ENCODE data around the gene BLTP3A.
"Not testable (repeated sequence)": the region's sequence is repeated elsewhere in the genome, so short reads cannot be mapped to it uniquely, and the experiment has no call there.

The BLTP3A gene, protein sequence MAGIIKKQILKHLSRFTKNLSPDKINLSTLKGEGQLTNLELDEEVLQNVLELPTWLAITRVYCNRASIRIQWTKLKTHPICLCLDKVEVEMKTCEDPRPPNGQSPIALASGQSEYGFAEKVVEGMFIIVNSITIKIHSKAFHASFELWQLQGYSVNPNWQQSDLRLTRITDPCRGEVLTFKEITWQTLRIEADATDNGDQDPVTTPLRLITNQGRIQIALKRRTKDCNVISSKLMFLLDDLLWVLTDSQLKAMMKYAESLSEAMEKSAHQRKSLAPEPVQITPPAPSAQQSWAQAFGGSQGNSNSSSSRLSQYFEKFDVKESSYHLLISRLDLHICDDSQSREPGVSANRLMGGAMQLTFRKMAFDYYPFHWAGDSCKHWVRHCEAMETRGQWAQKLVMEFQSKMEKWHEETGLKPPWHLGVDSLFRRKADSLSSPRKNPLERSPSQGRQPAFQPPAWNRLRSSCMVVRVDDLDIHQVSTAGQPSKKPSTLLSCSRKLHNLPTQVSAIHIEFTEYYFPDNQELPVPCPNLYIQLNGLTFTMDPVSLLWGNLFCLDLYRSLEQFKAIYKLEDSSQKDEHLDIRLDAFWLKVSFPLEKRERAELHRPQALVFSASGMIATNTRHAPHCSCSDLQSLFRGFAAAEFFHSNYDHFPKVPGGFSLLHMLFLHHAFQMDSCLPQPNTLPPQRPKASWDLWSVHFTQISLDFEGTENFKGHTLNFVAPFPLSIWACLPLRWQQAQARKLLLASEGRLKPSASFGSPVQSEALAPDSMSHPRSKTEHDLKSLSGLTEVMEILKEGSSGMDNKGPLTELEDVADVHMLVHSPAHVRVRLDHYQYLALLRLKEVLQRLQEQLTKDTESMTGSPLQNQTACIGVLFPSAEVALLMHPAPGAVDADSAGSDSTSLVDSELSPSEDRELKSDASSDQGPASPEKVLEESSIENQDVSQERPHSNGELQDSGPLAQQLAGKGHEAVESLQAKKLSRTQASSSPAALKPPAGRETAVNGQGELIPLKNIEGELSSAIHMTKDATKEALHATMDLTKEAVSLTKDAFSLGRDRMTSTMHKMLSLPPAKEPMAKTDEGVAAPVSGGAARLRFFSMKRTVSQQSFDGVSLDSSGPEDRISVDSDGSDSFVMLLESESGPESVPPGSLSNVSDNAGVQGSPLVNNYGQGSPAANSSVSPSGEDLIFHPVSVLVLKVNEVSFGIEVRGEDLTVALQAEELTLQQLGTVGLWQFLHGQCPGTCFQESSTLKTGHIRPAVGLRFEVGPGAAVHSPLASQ (N-terminal part only)

DNA sequence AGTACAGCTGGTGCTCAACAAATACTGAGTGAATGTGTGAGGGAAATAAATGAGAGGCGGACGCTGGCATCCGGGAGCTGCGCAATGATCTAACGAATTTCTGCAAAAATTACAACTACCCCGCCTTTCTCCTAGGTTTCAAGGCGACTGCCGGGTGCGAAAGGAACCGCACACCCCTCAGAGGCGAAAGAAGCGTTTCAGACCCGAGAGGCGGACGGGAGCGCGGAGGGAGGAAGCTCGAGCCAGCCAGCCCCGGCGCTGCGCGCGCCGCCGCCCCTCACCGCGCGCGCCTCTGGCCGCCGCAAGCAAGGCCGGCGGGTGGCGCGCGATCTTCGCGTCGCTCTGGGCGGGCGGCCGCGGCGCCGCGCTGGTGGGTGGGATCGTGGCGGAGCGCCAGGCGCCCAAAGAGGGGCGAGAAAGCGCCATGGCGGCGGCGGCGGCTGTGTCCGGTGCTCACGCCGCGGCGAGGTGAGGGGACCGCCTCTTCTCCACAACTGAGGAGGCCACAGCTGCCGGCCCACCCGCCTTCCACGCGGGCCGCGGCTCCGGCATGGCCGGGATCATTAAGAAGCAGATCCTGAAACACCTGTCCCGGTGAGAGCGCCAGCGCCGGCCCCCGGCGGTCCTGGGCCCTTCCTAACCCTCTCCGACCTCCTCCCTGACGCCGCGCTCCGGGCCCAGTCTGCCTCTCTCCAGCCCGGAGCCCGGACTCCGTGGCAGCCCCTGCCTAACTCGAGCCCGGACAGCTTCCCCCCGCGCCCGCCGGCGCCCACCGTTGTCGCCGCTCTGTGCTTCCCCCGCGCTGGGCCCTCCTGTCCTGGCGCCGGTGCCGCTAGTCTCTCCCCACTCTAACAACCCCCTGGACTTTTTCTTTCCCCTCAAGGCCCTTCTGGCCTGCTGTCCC lies at the start of gene BLTP3A:
BLTP3A (plus strand) TSS at position 383 of the 904 bp plus-strand sequence; CDS start at position 551, 168 bp downstream.
- DNase-seq (ENCODE audit: low read depth in 2 of 2, low spot score in 1 of 2): peak; percentile 33 to 54

DNA sequence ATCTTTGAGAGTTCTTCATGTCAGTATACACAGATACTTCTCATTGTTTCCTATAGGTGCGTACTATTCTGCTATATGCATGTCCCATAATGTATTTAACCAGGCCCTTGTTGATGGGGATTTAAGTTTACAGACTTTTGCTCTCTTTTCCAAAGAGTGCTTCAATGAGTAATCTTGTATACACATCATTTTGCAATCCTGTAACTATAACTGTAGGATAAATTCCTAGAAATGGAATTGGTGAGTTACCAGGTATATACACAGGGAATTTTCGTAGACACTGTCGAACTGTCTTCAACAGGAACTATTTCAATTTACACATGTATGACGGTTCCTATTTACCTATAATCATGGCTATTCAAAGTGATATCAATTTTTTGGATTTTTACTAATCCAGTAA lies 49.8 kb upstream of the BLTP3A start:
- no peak for DNase-seq (ENCODE audit: low read depth in 2 of 2, low spot score in 1 of 2)

DNA sequence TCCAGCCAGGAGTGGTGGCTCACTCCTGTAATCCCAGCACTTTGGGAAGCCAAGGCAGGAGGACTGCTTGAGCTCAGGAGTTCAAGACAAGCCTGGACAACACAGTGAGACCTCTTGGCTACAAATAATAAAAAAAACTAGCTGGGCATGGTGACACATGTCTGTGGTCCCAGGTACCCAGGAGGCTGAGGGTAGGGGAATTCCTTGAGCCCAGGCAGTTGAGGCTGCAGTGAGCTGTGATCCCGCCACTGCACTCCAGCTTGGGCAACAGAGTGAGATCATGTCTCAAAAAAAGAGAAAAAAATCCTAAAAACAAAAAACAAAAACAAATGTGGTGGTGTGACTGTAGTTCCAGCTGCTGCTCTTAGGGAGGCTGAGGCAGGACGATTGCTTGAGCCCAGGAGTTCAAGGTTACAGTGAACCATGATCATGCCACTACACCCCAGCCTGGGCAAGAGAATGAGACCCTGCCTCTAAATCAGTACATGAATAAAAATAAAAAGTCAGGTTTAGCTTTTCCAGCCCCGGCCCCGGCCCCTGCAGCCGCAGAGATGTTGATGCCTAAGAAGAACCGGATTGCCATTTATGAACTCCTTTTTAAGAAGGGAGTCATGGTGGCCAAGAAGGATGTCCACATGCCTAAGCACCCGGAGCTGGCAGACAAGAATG lies 48.1 kb upstream of the BLTP3A start:
- no peak for DNase-seq (ENCODE audit: low read depth in 2 of 2, low spot score in 1 of 2)

DNA sequence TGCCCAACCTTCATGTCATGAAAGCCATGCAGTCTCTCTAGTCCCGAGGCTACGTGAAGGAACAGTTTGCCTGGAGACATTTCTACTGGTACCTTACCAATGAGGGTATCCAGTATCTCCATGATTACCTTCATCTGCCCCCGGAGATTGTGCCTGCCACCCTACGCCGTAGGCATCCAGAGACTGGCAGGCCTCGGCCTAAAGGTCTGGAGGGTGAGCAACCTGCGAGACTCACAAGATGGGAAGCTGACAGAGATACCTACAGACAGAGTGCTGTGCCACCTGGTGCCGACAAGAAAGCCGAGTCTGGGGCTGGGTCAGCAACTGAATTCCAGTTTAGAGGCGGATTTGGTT lies 47.6 kb upstream of the BLTP3A start:
- not testable (repeated sequence) for DNase-seq (ENCODE audit: low read depth in 2 of 2, low spot score in 1 of 2)

DNA sequence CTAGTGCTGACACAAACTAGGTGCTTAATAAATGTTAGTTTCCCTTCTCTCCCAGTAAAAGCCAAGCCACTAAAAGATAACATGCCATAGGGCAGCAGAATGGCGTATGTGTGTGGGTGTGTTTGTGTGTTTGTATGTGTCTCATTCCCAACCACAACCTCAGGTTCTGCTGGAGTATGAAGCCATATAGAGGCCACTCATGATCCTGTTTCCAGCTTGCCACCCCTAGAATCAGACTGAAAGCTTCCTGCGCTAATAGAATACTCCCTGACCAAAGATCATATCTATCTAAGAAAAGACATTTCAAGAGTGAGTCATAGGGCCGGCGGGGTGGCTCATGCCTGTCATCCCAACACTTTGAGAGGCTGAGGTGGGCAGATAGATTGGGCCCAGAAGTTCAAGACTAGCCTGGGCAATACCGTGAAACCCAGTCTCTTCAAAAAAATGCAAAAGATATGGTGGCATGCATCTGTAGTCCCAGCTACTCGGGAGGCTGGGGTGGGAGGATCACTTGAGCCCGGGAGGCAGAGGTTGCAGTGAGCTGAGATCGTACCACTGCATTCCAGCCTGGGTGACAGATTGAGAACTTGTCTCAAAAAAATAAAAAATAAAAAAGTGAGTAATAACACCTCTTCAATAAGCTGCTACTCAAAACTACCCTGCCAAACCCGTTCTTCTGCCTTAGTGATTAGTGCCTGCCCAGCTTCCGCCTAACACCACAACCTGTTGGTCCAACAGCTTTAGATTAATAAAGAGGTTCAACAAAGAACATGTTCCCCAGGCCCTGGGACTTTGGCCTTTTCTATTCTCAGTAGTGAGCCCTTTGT lies 46.4 kb upstream of the BLTP3A start:
- DNase-seq (ENCODE audit: low read depth in 2 of 2, low spot score in 1 of 2): no peak

DNA sequence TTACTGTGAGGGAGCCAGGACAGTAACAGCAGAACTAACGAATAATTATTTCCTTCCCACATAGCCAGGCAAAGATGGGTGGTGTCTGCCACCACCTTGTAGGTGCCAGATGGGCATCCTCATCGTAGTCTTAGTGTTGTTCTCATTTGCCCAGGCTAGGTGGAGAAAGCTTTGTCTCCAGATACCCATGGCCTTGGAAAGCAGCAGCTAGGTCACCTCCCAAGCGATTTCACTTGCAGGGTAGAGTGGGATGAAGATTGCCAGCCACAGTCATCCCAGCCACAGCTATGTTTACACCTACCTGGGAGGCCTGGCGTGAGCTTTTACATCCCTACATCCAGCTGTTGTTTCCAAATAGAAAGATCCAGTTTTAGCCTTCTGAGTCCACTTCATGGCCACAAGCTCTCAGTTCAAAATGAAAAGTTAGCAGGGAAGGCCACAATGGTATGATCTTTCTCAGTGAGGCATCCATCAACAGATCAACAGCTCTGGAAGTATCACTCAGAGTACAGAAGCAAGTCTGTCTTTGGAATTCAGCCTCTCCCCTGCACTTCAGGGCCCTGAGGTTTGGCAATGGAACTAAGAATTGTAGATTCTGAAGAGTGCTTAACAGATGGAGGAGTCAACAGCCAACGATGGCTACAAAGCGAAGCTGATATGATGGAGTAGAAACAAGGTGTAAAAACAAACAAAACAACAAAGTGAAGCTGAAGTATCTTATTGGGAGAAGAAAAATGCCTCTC lies 45.6 kb upstream of the BLTP3A start:
- DNase-seq (ENCODE audit: low read depth in 2 of 2, low spot score in 1 of 2): no peak

DNA sequence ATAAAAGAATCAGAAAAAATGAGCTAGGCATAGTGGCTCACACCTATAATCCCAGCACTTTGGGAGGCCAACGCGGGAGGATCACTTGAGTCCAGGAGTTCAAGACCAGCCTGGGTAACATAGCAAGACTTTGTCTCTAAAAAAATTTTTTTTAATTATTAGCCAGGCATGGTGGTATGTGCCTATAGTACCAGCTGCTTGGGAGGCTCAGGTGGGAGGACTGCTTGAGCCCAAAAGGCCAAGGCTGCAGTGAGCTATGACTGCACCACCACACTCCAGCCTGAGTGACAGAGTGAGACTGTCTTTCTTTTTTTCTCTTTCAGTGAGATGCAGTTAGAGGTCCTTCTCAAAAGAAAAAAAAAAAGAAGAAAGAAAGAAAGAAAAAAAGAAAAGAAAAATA lies 43.1 kb upstream of the BLTP3A start:
- no peak for DNase-seq (ENCODE audit: low read depth in 2 of 2, low spot score in 1 of 2)

DNA sequence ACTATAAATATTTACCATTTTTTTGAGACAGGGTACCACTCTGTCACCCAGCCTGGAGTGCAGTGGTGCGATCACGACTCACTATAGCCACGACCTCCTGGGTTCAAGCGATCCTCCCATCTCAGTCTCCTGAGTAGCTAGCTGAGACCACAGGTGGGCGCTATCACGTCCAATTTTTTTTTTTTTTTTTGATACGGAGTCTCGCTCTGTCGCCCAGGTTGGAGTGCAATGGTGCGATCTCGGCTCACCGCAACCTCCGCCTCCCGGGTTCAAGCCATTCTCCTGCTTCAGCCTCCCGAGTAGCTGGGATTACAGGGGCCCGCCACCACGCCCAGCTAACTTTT lies 35.4 kb upstream of the BLTP3A start:
- DNase-seq (ENCODE audit: low read depth in 2 of 2, low spot score in 1 of 2): not testable (repeated sequence)

DNA sequence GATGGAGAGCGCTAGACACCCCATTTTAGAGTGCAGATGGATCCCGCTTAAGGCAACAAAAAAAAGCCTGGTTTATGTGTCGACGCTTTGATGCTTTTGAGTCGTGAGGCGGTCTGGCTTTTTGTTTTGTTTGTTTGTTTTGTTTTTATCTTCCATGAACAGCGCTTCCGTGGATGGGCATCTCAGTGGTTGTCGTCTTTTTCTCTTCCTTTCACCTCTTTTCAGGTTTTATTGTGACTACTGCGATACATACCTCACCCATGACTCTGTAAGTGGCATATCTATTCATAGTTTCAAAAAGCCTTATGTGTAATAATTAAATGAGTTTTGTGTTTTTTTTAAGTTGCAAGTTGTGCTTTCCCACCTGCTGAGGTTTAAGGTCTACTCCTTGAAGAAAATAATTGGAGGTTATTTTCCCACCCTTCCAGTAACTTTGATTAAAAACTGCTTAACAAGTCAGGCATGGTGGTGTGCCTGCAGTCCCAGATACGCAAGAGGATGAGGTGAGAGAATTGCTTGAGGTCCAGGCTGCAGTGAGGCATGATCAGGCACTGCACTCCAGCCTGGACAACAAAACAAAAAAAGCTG lies 34.1 kb upstream of the BLTP3A start:
- no peak for DNase-seq (ENCODE audit: low read depth in 2 of 2, low spot score in 1 of 2)

DNA sequence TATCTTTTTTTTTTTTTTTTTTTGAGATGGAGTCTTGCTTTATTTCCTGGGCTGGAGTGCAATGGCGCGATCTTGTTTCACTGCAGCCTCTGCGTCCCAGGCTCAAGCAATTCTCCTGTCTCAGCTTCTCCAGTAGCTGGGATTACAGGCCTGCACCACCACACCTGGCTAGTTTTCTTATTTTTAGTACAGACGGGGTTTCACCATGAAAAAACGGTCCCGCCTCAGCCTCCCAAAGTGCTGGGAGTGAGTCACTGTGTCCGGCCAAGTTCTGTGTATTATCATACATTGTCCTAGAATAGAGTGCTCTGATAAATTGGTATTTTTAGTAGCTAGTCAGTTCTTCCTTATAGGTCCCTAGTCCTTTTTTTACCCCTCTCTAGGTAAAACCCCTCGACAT lies 31.8 kb upstream of the BLTP3A start:
- no peak for DNase-seq (ENCODE audit: low read depth in 2 of 2, low spot score in 1 of 2)

DNA sequence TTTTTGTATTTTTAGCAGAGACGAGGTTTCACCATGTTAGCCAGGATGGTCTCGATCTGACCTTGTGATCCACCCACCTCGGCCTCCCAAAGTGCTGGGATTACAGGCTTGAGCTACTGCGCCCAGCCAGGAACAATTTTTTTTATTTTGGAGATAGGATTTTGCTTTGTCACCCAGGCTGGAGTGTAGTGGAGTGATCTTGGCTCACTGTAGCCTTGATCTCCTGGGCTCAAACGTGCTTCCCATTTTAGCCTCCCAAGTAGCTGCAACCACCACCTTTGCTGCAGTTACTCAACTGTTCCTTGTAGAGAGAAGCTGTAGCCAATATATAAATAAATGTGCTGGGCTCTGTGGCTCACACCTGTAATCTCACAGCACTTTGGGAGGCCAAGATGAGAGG lies 30.2 kb upstream of the BLTP3A start:
- DNase-seq (ENCODE audit: low read depth in 2 of 2, low spot score in 1 of 2): not testable (repeated sequence)

DNA sequence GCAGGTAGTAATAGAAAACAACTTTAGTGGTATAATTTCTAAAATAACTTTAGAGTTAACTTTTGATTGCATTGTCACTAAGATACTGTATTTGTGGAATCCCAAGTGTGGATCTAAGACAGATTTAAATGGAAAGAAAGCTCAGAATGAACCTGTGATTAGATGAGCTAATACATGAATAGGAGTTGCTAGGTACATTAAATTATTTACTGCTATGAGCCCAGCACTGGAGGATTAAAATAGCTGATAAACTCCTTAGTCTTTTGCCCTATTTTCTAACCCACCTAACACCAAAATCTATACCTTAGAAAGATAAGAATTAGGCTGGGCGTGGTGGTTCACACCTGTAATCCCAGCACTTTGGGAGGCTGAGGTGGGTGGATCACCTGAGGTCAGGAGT lies 23.7 kb upstream of the BLTP3A start:
- DNase-seq (ENCODE audit: low read depth in 2 of 2, low spot score in 1 of 2): no peak

DNA sequence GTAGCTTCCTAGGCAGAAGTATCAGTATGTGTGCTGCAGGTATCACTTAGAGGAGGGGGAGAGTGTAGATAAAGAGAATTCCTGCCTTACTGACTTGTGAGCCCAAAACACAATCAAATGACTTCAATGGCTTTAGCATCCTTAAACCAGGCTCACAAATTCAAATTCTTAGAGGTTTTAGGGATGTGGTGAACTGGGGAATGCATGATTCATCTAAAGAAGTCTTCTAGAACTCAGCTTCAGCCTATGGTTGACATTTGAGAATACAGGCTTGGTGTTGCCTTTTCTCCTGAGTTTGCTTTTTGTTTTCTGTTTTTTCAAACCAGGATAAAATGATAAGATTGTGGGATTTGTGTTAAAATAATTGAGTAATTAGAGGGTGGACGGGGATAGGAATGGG lies 20.2 kb upstream of the BLTP3A start:
- DNase-seq (ENCODE audit: low read depth in 2 of 2, low spot score in 1 of 2): no peak

DNA sequence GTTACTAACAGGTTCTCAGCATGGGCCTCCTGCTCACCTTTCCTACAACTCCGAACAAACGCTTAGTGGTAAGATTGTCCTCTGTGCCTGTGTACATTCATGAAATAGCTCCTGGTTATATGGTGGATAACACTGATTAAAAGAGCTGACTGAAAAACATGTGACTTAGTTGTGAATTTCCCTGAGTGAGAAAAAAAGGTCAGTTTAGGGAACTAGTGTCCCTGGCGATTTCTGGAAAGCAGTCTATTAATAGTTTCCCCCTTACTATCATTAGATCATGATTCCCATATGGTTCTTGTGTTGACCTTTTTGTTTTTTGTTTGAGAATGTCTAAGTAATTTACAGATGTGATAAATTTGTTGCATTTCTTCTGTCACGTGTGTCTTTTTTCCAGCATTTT lies 18.9 kb upstream of the BLTP3A start:
- DNase-seq (ENCODE audit: low read depth in 2 of 2, low spot score in 1 of 2): no peak

DNA sequence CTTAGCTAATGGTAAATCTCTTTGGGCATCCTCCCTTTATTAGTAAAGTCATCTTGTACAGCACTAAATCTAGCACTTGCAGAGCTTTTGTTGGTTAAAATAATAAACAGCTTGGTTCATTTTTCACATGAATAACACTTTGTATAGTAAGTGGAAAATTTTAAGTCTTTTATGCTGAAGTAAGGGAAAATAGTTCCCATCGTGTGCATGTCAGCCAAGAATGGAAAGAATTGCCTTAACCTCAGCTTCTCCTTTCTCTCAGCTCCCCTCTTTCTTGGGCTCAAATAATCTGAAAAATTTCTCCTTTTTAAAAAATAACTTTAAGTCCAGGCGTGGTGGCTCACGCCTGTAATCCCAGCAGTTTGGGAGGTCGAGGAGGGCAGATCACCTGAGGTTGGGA lies 18.0 kb upstream of the BLTP3A start:
- no peak for DNase-seq (ENCODE audit: low read depth in 2 of 2, low spot score in 1 of 2)

DNA sequence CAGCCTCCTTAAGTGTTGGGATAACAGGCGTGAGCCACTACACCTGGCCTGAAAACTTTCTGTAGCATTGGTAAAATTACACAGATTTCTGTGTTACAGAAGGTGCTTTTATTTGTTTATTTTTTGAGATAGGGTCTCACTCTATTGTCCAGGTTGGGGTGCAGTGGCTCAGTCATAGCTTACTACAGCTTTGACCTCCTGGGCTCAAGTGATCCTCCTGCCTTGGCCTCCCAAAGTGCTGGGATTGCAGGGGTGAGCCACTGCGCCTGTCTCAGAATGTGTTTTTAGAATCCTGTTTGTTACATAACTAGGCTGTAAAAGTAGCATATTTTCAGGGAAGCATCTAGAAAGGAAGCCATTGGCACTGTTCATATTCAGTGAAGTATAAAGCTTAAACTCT lies 16.9 kb upstream of the BLTP3A start:
- DNase-seq (ENCODE audit: low read depth in 2 of 2, low spot score in 1 of 2): no peak

DNA sequence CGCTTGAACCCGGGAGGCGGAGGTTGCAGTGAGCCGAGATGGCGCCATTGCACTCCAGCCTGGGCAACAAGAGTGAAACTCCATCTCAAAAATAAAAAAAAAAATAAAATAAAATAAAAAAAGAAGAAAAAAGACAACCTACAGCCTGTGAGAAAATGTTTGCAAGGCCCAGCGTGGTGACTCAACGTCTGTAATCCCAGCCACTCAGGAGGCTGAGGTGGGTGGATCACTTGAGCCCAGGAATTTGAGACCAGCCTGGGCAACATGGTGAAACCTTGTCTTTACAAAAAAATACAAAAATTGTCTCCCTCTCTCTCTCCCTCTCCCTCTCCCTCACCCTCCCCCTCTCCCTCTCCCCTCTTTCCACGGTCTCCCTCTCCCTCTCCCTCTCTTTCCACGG lies 6.5 kb upstream of the BLTP3A start:
- DNase-seq (ENCODE audit: low read depth in 2 of 2, low spot score in 1 of 2): not testable (repeated sequence)

DNA sequence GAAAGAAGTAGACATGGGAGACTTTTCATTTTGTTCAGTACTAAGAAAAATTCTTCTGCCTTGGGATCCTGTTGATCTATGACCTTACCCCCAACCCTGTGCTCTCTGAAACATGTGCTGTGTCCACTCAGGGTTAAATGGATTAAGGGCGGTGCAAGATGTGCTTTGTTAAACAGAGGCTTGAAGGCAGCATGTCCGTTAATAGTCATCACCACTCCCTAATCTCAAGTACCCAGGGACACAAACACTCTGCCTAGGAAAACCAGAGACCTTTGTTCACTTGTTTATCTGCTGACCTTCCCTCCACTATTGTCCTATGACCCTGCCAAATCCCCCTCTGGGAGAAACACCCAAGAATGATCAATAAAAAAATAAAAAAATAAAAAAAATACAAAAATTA lies 4.7 kb upstream of the BLTP3A start:
- DNase-seq (ENCODE audit: low read depth in 2 of 2, low spot score in 1 of 2): not testable (repeated sequence)

Measured in stimulated activated CD8-positive, alpha-beta memory T cell treated with anti-CD3 and anti-CD28 coated beads, Interleukin-4, amount 100 ng/mL, for 4 hours (primary cell).